NCI-H2107 treated with DMSO at 0.1 percent for 48 hours (cell line): Measurements from ENCODE around the gene FBXO21.
"Not testable (repeated sequence)": the region's sequence is repeated elsewhere in the genome, so short reads cannot be mapped to it uniquely, and the experiment has no call there.

ENCODE experiments used
- DNase-seq: peaks from one replicate; lab custom pipeline; 2025; ENCODE audit not compliant: unreplicated experiment; lab: John Stamatoyannopoulos, UW

FBXO21 gene

GRCh38 chr12:117202556-117202955 is 12.3 kb upstream of the FBXO21 start:
- no peak for DNase-seq

- DNase-seq, result no peak
Measured at GRCh38 chr12:117202033-117202432, 11.8 kb upstream of the FBXO21 start.

GRCh38 chr12:117199956-117200744 is 9.9 kb upstream of the FBXO21 start:
- not testable (repeated sequence) for DNase-seq

- not testable (repeated sequence) for DNase-seq
Measured at GRCh38 chr12:117196334-117196733, 6.1 kb upstream of the FBXO21 start.

GRCh38 chr12:117195027-117195426 is 4.8 kb upstream of the FBXO21 start:
- not testable (repeated sequence) for DNase-seq

- no peak for DNase-seq
Measured at GRCh38 chr12:117193903-117194302, 3.6 kb upstream of the FBXO21 start.

- DNase-seq, result not testable (repeated sequence)
Measured at GRCh38 chr12:117192581-117192980, 2.3 kb upstream of the FBXO21 start.

GRCh38 chr12:117192057-117192456 is 1.8 kb upstream of the FBXO21 start:
- DNase-seq, result no peak

- DNase-seq, result peak; percentile 9
Measured at GRCh38 chr12:117189725-117190209, 503 bp downstream of the FBXO21 start.

GRCh38 chr12:117188961-117189724 is 1.1 kb downstream of the FBXO21 start:
- DNase-seq, result peak; percentile 10

GRCh38 chr12:117188121-117188665 is 2.1 kb downstream of the FBXO21 start:
- DNase-seq, result no peak

GRCh38 chr12:117187421-117187820 is 2.8 kb downstream of the FBXO21 start:
- no peak for DNase-seq

- no peak for DNase-seq
Measured at GRCh38 chr12:117182866-117183265, 7.4 kb downstream of the FBXO21 start.

GRCh38 chr12:117181468-117181843 is 8.8 kb downstream of the FBXO21 start:
- not testable (repeated sequence) for DNase-seq

GRCh38 chr12:117180758-117181467 is 9.4 kb downstream of the FBXO21 start:
- DNase-seq, result no peak

- DNase-seq, result no peak
Measured at GRCh38 chr12:117178745-117179144, 11.5 kb downstream of the FBXO21 start.

GRCh38 chr12:117178301-117178700 is 12.0 kb downstream of the FBXO21 start:
- DNase-seq, result no peak

GRCh38 chr12:117172168-117172567 is 18.1 kb downstream of the FBXO21 start:
- no peak for DNase-seq

GRCh38 chr12:117171499-117172162 is 18.6 kb downstream of the FBXO21 start:
- DNase-seq, result no peak

- no peak for DNase-seq
Measured at GRCh38 chr12:117169548-117169947, 20.7 kb downstream of the FBXO21 start.

- DNase-seq, result no peak
Measured at GRCh38 chr12:117168976-117169375, 21.3 kb downstream of the FBXO21 start.
